ENCODE measurements around the gene KRT73. TPM values are rescaled to one million over a fixed set of nuclear protein-coding genes. Genes with fewer than 3 reads are reported as not detected.

Gene KRT73
- total RNA-seq, 1 experiment from 2014 or later = not detected

DNA sequence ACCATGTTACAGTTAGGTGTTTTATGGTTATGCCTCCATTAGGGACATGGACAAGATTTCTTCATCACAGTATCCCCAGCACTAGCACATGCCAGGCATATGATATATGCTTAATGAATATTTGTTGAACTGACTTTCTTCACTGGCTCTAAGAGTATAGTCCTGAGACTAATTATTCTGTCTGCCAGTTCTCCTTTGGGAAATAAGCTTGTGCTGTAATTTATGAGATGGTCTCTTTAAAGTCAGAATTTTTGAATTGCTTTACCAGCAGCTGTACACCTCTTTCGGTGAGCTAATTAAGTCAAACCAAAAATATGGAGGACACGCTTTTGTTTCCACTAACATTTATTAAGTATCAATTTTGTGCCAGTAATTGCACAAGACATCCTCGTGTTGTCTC, 12.3 kb downstream of the KRT73 start:
- H3K36me3 Mint-ChIP-seq = no peaks in the 10 kb centered on the region
- H3K27ac Mint-ChIP-seq = no peak overlapping the region
- H3K4me1 Mint-ChIP-seq = peaks cover 4% of the 10 kb centered on the region; the same call in 1 of the 2 replicates
- no peak for DNase-seq (ENCODE audit: low spot score)
- H3K4me3 Mint-ChIP-seq = no peak overlapping the region
- no peak for ATAC-seq
- H3K27me3 Mint-ChIP-seq (ENCODE audit: low read depth) = peaks cover 21% of the 10 kb centered on the region
- POLR2A ChIA-PET = no interaction called here
- CTCF ChIA-PET = interaction anchor here (1.0 kb wide), 1 partner anchor 265 kb away, joined by 4 read pairs; no protein-coding TSS in a partner anchor
- H3K9me3 Mint-ChIP-seq = no peaks in the 10 kb centered on the region
- TF ChIP-seq ZNF138 (CRISPR knock-in tag; conservative IDR thresholded peaks at IDR 0.05) (no peak), TP53 (CRISPR knock-in tag; IDR thresholded peaks at IDR 0.05) (no peak), SMAD4 (CRISPR knock-in tag; IDR thresholded peaks at IDR 0.05) (no peak), GTF2I (CRISPR knock-in tag; conservative IDR thresholded peaks at IDR 0.05) (no peak), ZNF263 (CRISPR knock-in tag; IDR thresholded peaks at IDR 0.05; ENCODE audit: low read depth) (no peak), ESRRA (CRISPR knock-in tag; IDR thresholded peaks at IDR 0.05; ENCODE audit: borderline replicate concordance) (no peak), ZNF317 (CRISPR knock-in tag; IDR thresholded peaks at IDR 0.05; ENCODE audit: borderline replicate concordance, low read depth) (no peak), MXD4 (CRISPR knock-in tag; IDR thresholded peaks at IDR 0.05; ENCODE audit: borderline replicate concordance) (no peak)

DNA sequence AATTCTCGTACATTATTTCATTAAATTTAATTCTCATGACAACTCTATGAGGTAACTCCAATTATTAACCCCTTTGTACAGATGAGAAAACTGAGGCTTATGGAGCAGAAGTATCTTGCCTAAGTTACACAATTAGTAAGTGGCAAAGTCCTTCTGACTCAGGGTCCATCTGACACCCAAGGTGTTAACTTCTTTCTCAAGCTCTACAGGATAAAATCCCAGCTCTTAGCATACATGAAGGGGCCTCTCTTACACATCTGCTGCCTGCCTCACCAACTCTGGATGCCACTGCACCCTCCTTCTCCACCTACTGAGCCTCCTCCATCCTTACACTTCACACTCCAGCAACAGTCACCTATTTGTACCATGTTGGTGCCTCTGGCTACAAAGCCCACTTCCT, 12.8 kb downstream of the KRT73 start:
- ChIA-PET CTCF (interaction anchor here (1.0 kb wide), 1 partner anchor 265 kb away, joined by 4 read pairs; no protein-coding TSS in a partner anchor), POLR2A (no interaction called here)
- Mint-ChIP-seq H3K4me1 (peaks cover under 1% of the 10 kb centered on the region; the same call in 1 of the 2 replicates), H3K27ac (no peak overlapping the region), H3K9me3 (no peaks in the 10 kb centered on the region), H3K4me3 (no peak overlapping the region), H3K36me3 (no peaks in the 10 kb centered on the region), H3K27me3 (ENCODE audit: low read depth) (peaks cover 22% of the 10 kb centered on the region)
- TF ChIP-seq TP53 (CRISPR knock-in tag; IDR thresholded peaks at IDR 0.05) (no peak), ZNF232 (CRISPR knock-in tag; IDR thresholded peaks at IDR 0.05) (no peak), ZNF138 (CRISPR knock-in tag; conservative IDR thresholded peaks at IDR 0.05) (no peak), JUN (CRISPR knock-in tag; IDR thresholded peaks at IDR 0.05) (no peak), IRF2 (CRISPR knock-in tag; IDR thresholded peaks at IDR 0.05; ENCODE audit: borderline replicate concordance, low read depth) (no peak), PRRX2 (CRISPR knock-in tag; IDR thresholded peaks at IDR 0.05) (no peak), CREM (CRISPR knock-in tag; IDR thresholded peaks at IDR 0.05) (no peak), ZBTB21 (CRISPR knock-in tag; IDR thresholded peaks at IDR 0.05; ENCODE audit: borderline replicate concordance) (no peak), ZNF423 (CRISPR knock-in tag; IDR thresholded peaks at IDR 0.05) (no peak), ZNF416 (CRISPR knock-in tag; IDR thresholded peaks at IDR 0.05) (no peak), OVOL2 (CRISPR knock-in tag; IDR thresholded peaks at IDR 0.05; ENCODE audit: borderline replicate concordance) (no peak), ZNF121 (CRISPR knock-in tag; IDR thresholded peaks at IDR 0.05) (no peak)
- TF ChIP-seq, protein P1, sequence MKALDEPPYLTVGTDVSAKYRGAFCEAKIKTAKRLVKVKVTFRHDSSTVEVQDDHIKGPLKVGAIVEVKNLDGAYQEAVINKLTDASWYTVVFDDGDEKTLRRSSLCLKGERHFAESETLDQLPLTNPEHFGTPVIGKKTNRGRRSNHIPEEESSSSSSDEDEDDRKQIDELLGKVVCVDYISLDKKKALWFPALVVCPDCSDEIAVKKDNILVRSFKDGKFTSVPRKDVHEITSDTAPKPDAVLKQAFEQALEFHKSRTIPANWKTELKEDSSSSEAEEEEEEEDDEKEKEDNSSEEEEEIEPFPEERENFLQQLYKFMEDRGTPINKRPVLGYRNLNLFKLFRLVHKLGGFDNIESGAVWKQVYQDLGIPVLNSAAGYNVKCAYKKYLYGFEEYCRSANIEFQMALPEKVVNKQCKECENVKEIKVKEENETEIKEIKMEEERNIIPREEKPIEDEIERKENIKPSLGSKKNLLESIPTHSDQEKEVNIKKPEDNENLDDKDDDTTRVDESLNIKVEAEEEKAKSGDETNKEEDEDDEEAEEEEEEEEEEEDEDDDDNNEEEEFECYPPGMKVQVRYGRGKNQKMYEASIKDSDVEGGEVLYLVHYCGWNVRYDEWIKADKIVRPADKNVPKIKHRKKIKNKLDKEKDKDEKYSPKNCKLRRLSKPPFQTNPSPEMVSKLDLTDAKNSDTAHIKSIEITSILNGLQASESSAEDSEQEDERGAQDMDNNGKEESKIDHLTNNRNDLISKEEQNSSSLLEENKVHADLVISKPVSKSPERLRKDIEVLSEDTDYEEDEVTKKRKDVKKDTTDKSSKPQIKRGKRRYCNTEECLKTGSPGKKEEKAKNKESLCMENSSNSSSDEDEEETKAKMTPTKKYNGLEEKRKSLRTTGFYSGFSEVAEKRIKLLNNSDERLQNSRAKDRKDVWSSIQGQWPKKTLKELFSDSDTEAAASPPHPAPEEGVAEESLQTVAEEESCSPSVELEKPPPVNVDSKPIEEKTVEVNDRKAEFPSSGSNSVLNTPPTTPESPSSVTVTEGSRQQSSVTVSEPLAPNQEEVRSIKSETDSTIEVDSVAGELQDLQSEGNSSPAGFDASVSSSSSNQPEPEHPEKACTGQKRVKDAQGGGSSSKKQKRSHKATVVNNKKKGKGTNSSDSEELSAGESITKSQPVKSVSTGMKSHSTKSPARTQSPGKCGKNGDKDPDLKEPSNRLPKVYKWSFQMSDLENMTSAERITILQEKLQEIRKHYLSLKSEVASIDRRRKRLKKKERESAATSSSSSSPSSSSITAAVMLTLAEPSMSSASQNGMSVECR (CRISPR knock-in tag; IDR thresholded peaks at IDR 0.05; ENCODE audit: borderline replicate concordance) = no peak
- TF ChIP-seq, protein P2, sequence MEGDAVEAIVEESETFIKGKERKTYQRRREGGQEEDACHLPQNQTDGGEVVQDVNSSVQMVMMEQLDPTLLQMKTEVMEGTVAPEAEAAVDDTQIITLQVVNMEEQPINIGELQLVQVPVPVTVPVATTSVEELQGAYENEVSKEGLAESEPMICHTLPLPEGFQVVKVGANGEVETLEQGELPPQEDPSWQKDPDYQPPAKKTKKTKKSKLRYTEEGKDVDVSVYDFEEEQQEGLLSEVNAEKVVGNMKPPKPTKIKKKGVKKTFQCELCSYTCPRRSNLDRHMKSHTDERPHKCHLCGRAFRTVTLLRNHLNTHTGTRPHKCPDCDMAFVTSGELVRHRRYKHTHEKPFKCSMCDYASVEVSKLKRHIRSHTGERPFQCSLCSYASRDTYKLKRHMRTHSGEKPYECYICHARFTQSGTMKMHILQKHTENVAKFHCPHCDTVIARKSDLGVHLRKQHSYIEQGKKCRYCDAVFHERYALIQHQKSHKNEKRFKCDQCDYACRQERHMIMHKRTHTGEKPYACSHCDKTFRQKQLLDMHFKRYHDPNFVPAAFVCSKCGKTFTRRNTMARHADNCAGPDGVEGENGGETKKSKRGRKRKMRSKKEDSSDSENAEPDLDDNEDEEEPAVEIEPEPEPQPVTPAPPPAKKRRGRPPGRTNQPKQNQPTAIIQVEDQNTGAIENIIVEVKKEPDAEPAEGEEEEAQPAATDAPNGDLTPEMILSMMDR (IDR thresholded peaks at IDR 0.05) = no peak
- TF ChIP-seq, protein P3, sequence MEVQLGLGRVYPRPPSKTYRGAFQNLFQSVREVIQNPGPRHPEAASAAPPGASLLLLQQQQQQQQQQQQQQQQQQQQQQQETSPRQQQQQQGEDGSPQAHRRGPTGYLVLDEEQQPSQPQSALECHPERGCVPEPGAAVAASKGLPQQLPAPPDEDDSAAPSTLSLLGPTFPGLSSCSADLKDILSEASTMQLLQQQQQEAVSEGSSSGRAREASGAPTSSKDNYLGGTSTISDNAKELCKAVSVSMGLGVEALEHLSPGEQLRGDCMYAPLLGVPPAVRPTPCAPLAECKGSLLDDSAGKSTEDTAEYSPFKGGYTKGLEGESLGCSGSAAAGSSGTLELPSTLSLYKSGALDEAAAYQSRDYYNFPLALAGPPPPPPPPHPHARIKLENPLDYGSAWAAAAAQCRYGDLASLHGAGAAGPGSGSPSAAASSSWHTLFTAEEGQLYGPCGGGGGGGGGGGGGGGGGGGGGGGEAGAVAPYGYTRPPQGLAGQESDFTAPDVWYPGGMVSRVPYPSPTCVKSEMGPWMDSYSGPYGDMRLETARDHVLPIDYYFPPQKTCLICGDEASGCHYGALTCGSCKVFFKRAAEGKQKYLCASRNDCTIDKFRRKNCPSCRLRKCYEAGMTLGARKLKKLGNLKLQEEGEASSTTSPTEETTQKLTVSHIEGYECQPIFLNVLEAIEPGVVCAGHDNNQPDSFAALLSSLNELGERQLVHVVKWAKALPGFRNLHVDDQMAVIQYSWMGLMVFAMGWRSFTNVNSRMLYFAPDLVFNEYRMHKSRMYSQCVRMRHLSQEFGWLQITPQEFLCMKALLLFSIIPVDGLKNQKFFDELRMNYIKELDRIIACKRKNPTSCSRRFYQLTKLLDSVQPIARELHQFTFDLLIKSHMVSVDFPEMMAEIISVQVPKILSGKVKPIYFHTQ (CRISPR knock-in tag; IDR thresholded peaks at IDR 0.05) = no peak
- TF ChIP-seq, protein P4, sequence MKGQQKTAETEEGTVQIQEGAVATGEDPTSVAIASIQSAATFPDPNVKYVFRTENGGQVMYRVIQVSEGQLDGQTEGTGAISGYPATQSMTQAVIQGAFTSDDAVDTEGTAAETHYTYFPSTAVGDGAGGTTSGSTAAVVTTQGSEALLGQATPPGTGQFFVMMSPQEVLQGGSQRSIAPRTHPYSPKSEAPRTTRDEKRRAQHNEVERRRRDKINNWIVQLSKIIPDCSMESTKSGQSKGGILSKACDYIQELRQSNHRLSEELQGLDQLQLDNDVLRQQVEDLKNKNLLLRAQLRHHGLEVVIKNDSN (CRISPR knock-in tag; IDR thresholded peaks at IDR 0.05) = no peak
- TF ChIP-seq, protein P5, sequence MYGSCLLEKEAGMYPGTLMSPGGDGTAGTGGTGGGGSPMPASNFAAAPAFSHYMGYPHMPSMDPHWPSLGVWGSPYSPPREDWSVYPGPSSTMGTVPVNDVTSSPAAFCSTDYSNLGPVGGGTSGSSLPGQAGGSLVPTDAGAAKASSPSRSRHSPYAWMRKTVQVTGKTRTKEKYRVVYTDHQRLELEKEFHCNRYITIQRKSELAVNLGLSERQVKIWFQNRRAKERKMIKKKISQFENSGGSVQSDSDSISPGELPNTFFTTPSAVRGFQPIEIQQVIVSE (CRISPR knock-in tag; IDR thresholded peaks at IDR 0.05; ENCODE audit: borderline replicate concordance) = no peak
- DNase-seq (ENCODE audit: low spot score) (no peak), ATAC-seq (no peak)
